Measurements from ENCODE around the gene USP28. TPM values are rescaled to one million over a fixed set of nuclear protein-coding genes. Genes with fewer than 3 reads are reported as not detected.

USP28 gene
- total and polyA plus RNA-seq, 2 of the 8 experiments (the other 6 are each of a cell fraction or from before 2014, with no cell fraction given), result 82.6 to 119 TPM

GRCh38 chr11:113779496-113779895 lies 95.9 kb downstream of the USP28 start, which contains the start of gene CLDN25:
TSS of gene CLDN25 (plus strand) at chr11:113779796. CDS start at chr11:113779796, 0 bp downstream.
- Histone ChIP-seq H3K79me1 (ENCODE audit: low read depth, low read length) (no peaks in the 10 kb centered on the region), H2BK120ac (replicated peaks; ENCODE audit: low read depth, low read length) (no peak within 1 kb of the TSS), H3K27ac (ENCODE audit: low read depth, low read length) (no peak within 1 kb of the TSS), H3K79me2 (ENCODE audit: control insufficient read depth in 1 of 2, insufficient read depth in 2 of 2, low read length in 2 of 2) (no peaks in the 10 kb centered on the region), H3K23ac (ENCODE audit: insufficient read length) (no peak within 1 kb of the TSS), H3K9me3 (ENCODE audit: insufficient read depth in 2 of 2, low read depth in 1 of 2, low read length in 1 of 2) (no peaks in the 10 kb centered on the region), H2BK15ac (ENCODE audit: low read length) (no peak within 1 kb of the TSS), H3K56ac (replicated peaks; ENCODE audit: insufficient read length, low read depth, low read length) (no peak within 1 kb of the TSS), H3K23me2 (ENCODE audit: low read depth, low read length) (no peaks in the 10 kb centered on the region; the same call in 1 of the 2 replicates), H3K4ac (replicated peaks; ENCODE audit: insufficient read length, low read depth, low read length) (no peak within 1 kb of the TSS), H3K14ac (ENCODE audit: insufficient read length) (no peak within 1 kb of the TSS), H3K18ac (ENCODE audit: extremely low read depth, low read length) (no peak within 1 kb of the TSS), H4K5ac (ENCODE audit: insufficient read length, low read depth, low read length) (no peak within 1 kb of the TSS), H3K4me1 (replicated peaks in 1 of 4; ENCODE audit: control insufficient read depth in 3 of 4, insufficient read depth in 4 of 4, low read length in 3 of 4) (no peaks in the 10 kb centered on the region), H3K9ac (replicated peaks in 1 of 4; ENCODE audit: extremely low read depth in 1 of 4, low read depth in 3 of 4, low read length in 3 of 4) (no peak within 1 kb of the TSS), H2BK12ac (ENCODE audit: low read depth, low read length) (no peak within 1 kb of the TSS), H3K4me3 (ENCODE audit: extremely low read depth in 1 of 4, insufficient read depth in 2 of 4, low read depth in 3 of 4, low read length in 4 of 4) (no peak within 1 kb of the TSS), H3K4me2 (ENCODE audit: insufficient read depth in 1 of 2, low read depth in 2 of 2, low read length in 2 of 2) (no peak within 1 kb of the TSS), H2BK5ac (ENCODE audit: low read depth, low read length) (no peak within 1 kb of the TSS), H4K20me1 (replicated peaks in 1 of 2; ENCODE audit: control insufficient read depth in 1 of 2, insufficient read depth in 2 of 2, low read length in 2 of 2) (no peaks in the 10 kb centered on the region), H2AFZ (ENCODE audit: low read length) (0 out of 2 replicates have a peak within 1 kb of the TSS, but pooled peaks have one; percentile 47), H3K27me3 (replicated peaks in 1 of 4; ENCODE audit: control insufficient read depth in 3 of 4, extremely low read depth in 1 of 4, insufficient read depth in 3 of 4, low read length in 3 of 4) (no peaks in the 10 kb centered on the region), H4K8ac (ENCODE audit: extremely low read depth, insufficient read depth, low read length) (no peak within 1 kb of the TSS; the same call in 1 of the 2 replicates), H2AK5ac (ENCODE audit: low read depth, low read length) (no peak within 1 kb of the TSS), H2BK20ac (ENCODE audit: low read length) (no peak within 1 kb of the TSS), H3K36me3 (ENCODE audit: control insufficient read depth in 2 of 4, insufficient read depth in 4 of 4, low read length in 3 of 4) (no peaks in the 10 kb centered on the region), H4K91ac (replicated peaks; ENCODE audit: insufficient read length, low read length) (no peak within 1 kb of the TSS)
- ChIA-PET POLR2A (ENCODE audit: partially characterized antibody) (no interaction called here), CTCF (ENCODE audit: partially characterized antibody) (no interaction called here)
- FAIRE-seq, result no peak
- DNase-seq (ENCODE audit: low read depth in 1 of 2, low spot score in 2 of 2), result no peak
- 85% methylated on average over 4 of the region's 4 CpGs; no CpG with 5 or more reads in 1 of the 2 experiments for WGBS, 2 experiments (ENCODE audit: extremely low coverage in 1 of 2, insufficient coverage in 1 of 2, insufficient read length in 1 of 2, insufficient replicate concordance in 2 of 2, low coverage in 1 of 2, low lambda C conversion rate in 2 of 2, missing lambda C conversion rate in 1 of 2)
- TF ChIP-seq KDM4A (IDR thresholded peaks at IDR 0.05; ENCODE audit: low read depth, low read length, severe bottlenecking), result no peak
- no peak for TF ChIP-seq TEAD4 (IDR thresholded peaks at IDR 0.05; ENCODE audit: low read depth, low read length)
- no peak for TF ChIP-seq POLR2A (IDR thresholded peaks at IDR 0.05; ENCODE audit: control extremely low read depth in 1 of 2, low read depth in 2 of 2, low read length in 2 of 2)
- TF ChIP-seq TAF7 (optimal IDR thresholded peaks at IDR 0.05; ENCODE audit: borderline replicate concordance, low read depth, low read length), result no peak
- no peak for TF ChIP-seq CREB1 (IDR thresholded peaks at IDR 0.05)

Data from H1 (cell line).